ENCODE results near the gene CNTLN.

DNA sequence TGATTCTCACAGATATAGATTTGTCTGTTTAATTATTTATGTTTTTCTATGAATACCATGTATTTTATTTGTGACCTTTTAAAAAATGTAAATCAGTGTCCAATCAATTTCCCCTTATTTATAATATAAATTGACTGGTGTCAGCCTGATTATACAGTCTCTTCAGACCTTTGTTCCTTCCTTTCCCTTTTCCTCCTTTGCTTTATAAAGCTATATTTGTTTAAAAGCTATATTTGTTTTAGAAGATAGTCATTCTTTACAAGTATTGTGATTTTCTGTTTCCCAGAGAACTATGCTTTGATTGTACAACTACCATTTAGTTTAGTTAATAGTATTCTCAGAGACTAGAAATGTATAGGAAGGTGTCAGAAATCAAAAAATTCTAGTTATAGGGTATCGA is 90.6 kb downstream of the CNTLN start:
- TF ChIP-seq, protein P1, sequence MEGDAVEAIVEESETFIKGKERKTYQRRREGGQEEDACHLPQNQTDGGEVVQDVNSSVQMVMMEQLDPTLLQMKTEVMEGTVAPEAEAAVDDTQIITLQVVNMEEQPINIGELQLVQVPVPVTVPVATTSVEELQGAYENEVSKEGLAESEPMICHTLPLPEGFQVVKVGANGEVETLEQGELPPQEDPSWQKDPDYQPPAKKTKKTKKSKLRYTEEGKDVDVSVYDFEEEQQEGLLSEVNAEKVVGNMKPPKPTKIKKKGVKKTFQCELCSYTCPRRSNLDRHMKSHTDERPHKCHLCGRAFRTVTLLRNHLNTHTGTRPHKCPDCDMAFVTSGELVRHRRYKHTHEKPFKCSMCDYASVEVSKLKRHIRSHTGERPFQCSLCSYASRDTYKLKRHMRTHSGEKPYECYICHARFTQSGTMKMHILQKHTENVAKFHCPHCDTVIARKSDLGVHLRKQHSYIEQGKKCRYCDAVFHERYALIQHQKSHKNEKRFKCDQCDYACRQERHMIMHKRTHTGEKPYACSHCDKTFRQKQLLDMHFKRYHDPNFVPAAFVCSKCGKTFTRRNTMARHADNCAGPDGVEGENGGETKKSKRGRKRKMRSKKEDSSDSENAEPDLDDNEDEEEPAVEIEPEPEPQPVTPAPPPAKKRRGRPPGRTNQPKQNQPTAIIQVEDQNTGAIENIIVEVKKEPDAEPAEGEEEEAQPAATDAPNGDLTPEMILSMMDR (conservative IDR thresholded peaks at IDR 0.05 in 1 of 2, IDR thresholded peaks at IDR 0.05 in 1 of 2; ENCODE audit: extremely low read depth in 1 of 2, insufficient read depth in 1 of 2, low read depth in 1 of 2, low read length in 2 of 2): no peak
- TF ChIP-seq EZH2 (IDR thresholded peaks at IDR 0.05; ENCODE audit: borderline replicate concordance, low read length): no peak
